ENCODE measurements around the gene OPN4.

OPN4 gene

GRCh38 chr10:86700851-86701617 lies 46.7 kb downstream of the OPN4 start:
- H3K27me3 ChIP-seq (ENCODE audit: low read length), result no peaks in the 10 kb centered on the region
- H3K9me2 ChIP-seq (replicated peaks; ENCODE audit: insufficient read depth, low read length), result no peaks in the 10 kb centered on the region
- H3K36me3 ChIP-seq (ENCODE audit: low read length), result no peaks in the 10 kb centered on the region
- TF ChIP-seq CTCF (IDR thresholded peaks at IDR 0.05; ENCODE audit: insufficient read depth, low read length, poor library complexity, severe bottlenecking) (no peak), EZH2phosphoT487 (conservative IDR thresholded peaks at IDR 0.05; ENCODE audit: low read length) (no peak)
- no peaks in the 10 kb centered on the region for H3K79me2 ChIP-seq (ENCODE audit: insufficient read depth, low read length)
- H3K27ac ChIP-seq (ENCODE audit: low read depth, low read length), result no peak overlapping the region
- H2AFZ ChIP-seq (ENCODE audit: low read depth, low read length, severe bottlenecking), result no peak overlapping the region
- no peak overlapping the region for H3K4me2 ChIP-seq (ENCODE audit: low read depth, low read length, poor library complexity, severe bottlenecking)
- no peaks in the 10 kb centered on the region for H4K20me1 ChIP-seq (ENCODE audit: low read depth, low read length)
- no peaks in the 10 kb centered on the region for H3K9me3 ChIP-seq (ENCODE audit: insufficient read depth, low read length)
- H3K9ac ChIP-seq (ENCODE audit: low read length), result no peak overlapping the region
- H3K4me3 ChIP-seq (ENCODE audit: insufficient read depth, low read length, poor library complexity, severe bottlenecking), result no peak overlapping the region
- H3F3A ChIP-seq (ENCODE audit: insufficient read depth), result no peaks in the 10 kb centered on the region

- no peak overlapping the region for H2AFZ ChIP-seq (ENCODE audit: low read depth, low read length, severe bottlenecking)
- H3K9ac ChIP-seq (ENCODE audit: low read length), result no peak overlapping the region
- H3K4me3 ChIP-seq (ENCODE audit: insufficient read depth, low read length, poor library complexity, severe bottlenecking), result no peak overlapping the region
- H3K27me3 ChIP-seq (ENCODE audit: low read length), result no peaks in the 10 kb centered on the region
- H3K4me2 ChIP-seq (ENCODE audit: low read depth, low read length, poor library complexity, severe bottlenecking), result no peak overlapping the region
- no peak for TF ChIP-seq CTCF (IDR thresholded peaks at IDR 0.05; ENCODE audit: insufficient read depth, low read length, poor library complexity, severe bottlenecking)
- H3K36me3 ChIP-seq (ENCODE audit: low read length), result no peaks in the 10 kb centered on the region
- no peak overlapping the region for H3K27ac ChIP-seq (ENCODE audit: low read depth, low read length)
- no peaks in the 10 kb centered on the region for H3F3A ChIP-seq (ENCODE audit: insufficient read depth)
- no peaks in the 10 kb centered on the region for H3K9me3 ChIP-seq (ENCODE audit: insufficient read depth, low read length)
- no peaks in the 10 kb centered on the region for H3K9me2 ChIP-seq (replicated peaks; ENCODE audit: insufficient read depth, low read length)
- H3K79me2 ChIP-seq (ENCODE audit: insufficient read depth, low read length), result no peaks in the 10 kb centered on the region
- H4K20me1 ChIP-seq (ENCODE audit: low read depth, low read length), result no peaks in the 10 kb centered on the region
Observed at GRCh38 chr10:86703176-86703575, 48.8 kb downstream of the OPN4 start.

- Histone ChIP-seq H3K36me3 (ENCODE audit: low read length) (no peaks in the 10 kb centered on the region), H3K4me3 (ENCODE audit: insufficient read depth, low read length, poor library complexity, severe bottlenecking) (no peak overlapping the region), H3K27me3 (ENCODE audit: low read length) (no peaks in the 10 kb centered on the region), H3K79me2 (ENCODE audit: insufficient read depth, low read length) (no peaks in the 10 kb centered on the region), H3K9me2 (replicated peaks; ENCODE audit: insufficient read depth, low read length) (no peaks in the 10 kb centered on the region), H3K9ac (ENCODE audit: low read length) (no peak overlapping the region), H4K20me1 (ENCODE audit: low read depth, low read length) (no peaks in the 10 kb centered on the region), H3K4me2 (ENCODE audit: low read depth, low read length, poor library complexity, severe bottlenecking) (no peak overlapping the region), H3K27ac (ENCODE audit: low read depth, low read length) (no peak overlapping the region), H2AFZ (ENCODE audit: low read depth, low read length, severe bottlenecking) (no peak overlapping the region), H3F3A (ENCODE audit: insufficient read depth) (no peaks in the 10 kb centered on the region), H3K9me3 (ENCODE audit: insufficient read depth, low read length) (no peaks in the 10 kb centered on the region)
- no peak for TF ChIP-seq EZH2phosphoT487 (conservative IDR thresholded peaks at IDR 0.05; ENCODE audit: low read length)
- TF ChIP-seq CTCF (IDR thresholded peaks at IDR 0.05; ENCODE audit: insufficient read depth, low read length, poor library complexity, severe bottlenecking), result no peak
Observed at GRCh38 chr10:86705139-86705538, 50.8 kb downstream of the OPN4 start.
